Neutrophil (primary cell): Measurements from ENCODE around the gene SNCAIP.

Experiments
- H3K27ac ChIP-seq: fragments of 200-600 bp; sonication (generic); 2 replicates; pipeline ENCODE4 v1.5.1; 2016; ENCODE audit warnings: mild to moderate bottlenecking, moderate library complexity
- H3K27me3 ChIP-seq: fragments of 200-600 bp; sonication (generic); 2 replicates; pipeline ENCODE4 v1.6.0; 2016; ENCODE audit warnings: mild to moderate bottlenecking
- H3K36me3 ChIP-seq: fragments of 200-600 bp; sonication (generic); 2 replicates; pipeline ENCODE4 v1.5.1; 2017
- H3K4me1 ChIP-seq, 2 experiments: fragments of 200-600 bp in 1 of 2; sonication (generic) in 1 of 2; 1 replicate in 1 of 2; 2 replicates in 1 of 2; pipeline versions ENCODE4 v1.5.1 to v1.6.1; 2013 to 2016; ENCODE audit warnings: low read depth in 1 of 2, low read length in 1 of 2, mild to moderate bottlenecking in 1 of 2, moderate library complexity in 1 of 2; ENCODE audit not compliant: control insufficient read depth in 1 of 2, insufficient read depth in 1 of 2
- H3K4me3 ChIP-seq, 2 experiments: fragments of 200-600 bp in 1 of 2; sonication (generic) in 1 of 2; 1 replicate in 1 of 2; 2 replicates in 1 of 2; pipeline ENCODE4 v1.5.1; 2013 to 2016; ENCODE audit warnings: low read depth in 1 of 2, low read length in 1 of 2, mild to moderate bottlenecking in 1 of 2, moderate library complexity in 1 of 2
- H3K9me3 ChIP-seq: fragments of 200-600 bp; sonication (generic); 2 replicates; pipeline ENCODE4 v1.5.1; 2016
- CTCF ChIP-seq: fragments of 200-600 bp; sonication (generic); IDR thresholded peaks from 2 replicates; pipeline ENCODE4 v1.5.1; 2016; ENCODE audit warnings: antibody characterized with exemption

The SNCAIP gene

GRCh38 chr5:122464191-122464590, 152.2 kb downstream of the SNCAIP start:
- H3K36me3 ChIP-seq: no peaks in the 10 kb centered on the region
- TF ChIP-seq CTCF: no peak
- H3K27me3 ChIP-seq: no peaks in the 10 kb centered on the region
- no peak overlapping the region for H3K4me3 ChIP-seq
- H3K9me3 ChIP-seq: no peaks in the 10 kb centered on the region
- no peaks in the 10 kb centered on the region for H3K4me1 ChIP-seq
- H3K27ac ChIP-seq: no peak overlapping the region

- no peaks in the 10 kb centered on the region for H3K9me3 ChIP-seq
- no peak for TF ChIP-seq CTCF
- no peak overlapping the region for H3K4me3 ChIP-seq
- H3K36me3 ChIP-seq: no peaks in the 10 kb centered on the region
- no peaks in the 10 kb centered on the region for H3K4me1 ChIP-seq
- no peaks in the 10 kb centered on the region for H3K27me3 ChIP-seq
- no peak overlapping the region for H3K27ac ChIP-seq
These were observed 153.1 kb downstream of the SNCAIP start for GRCh38 chr5:122465031-122465577.

GRCh38 chr5:122465994-122466393, 154.0 kb downstream of the SNCAIP start:
- TF ChIP-seq CTCF: no peak
- H3K27me3 ChIP-seq: no peaks in the 10 kb centered on the region
- no peaks in the 10 kb centered on the region for H3K4me1 ChIP-seq
- no peaks in the 10 kb centered on the region for H3K9me3 ChIP-seq
- no peak overlapping the region for H3K27ac ChIP-seq
- H3K4me3 ChIP-seq: no peak overlapping the region
- no peaks in the 10 kb centered on the region for H3K36me3 ChIP-seq

- no peak for TF ChIP-seq CTCF
- no peaks in the 10 kb centered on the region for H3K9me3 ChIP-seq
- no peaks in the 10 kb centered on the region for H3K36me3 ChIP-seq
- H3K4me1 ChIP-seq: no peaks in the 10 kb centered on the region
- no peak overlapping the region for H3K4me3 ChIP-seq
- H3K27me3 ChIP-seq: no peaks in the 10 kb centered on the region
- H3K27ac ChIP-seq: no peak overlapping the region
These were observed 156.5 kb downstream of the SNCAIP start for GRCh38 chr5:122468351-122469116.

- H3K27ac ChIP-seq: no peak overlapping the region
- H3K9me3 ChIP-seq: no peaks in the 10 kb centered on the region
- H3K27me3 ChIP-seq: no peaks in the 10 kb centered on the region
- H3K4me1 ChIP-seq: no peaks in the 10 kb centered on the region
- H3K36me3 ChIP-seq: no peaks in the 10 kb centered on the region
- TF ChIP-seq CTCF: no peak
- no peak overlapping the region for H3K4me3 ChIP-seq
These were observed 157.4 kb downstream of the SNCAIP start for GRCh38 chr5:122469384-122469919.
